ENCODE results near the gene ZNF644.

Gene ZNF644

GRCh38 chr1:91014475-91014874, 7.4 kb downstream of the ZNF644 start:
- no peak overlapping the region for H3K4me3 ChIP-seq (replicated peaks in 1 of 2; ENCODE audit: low read depth in 2 of 2, low read length in 2 of 2)
- TF ChIP-seq, protein P1, sequence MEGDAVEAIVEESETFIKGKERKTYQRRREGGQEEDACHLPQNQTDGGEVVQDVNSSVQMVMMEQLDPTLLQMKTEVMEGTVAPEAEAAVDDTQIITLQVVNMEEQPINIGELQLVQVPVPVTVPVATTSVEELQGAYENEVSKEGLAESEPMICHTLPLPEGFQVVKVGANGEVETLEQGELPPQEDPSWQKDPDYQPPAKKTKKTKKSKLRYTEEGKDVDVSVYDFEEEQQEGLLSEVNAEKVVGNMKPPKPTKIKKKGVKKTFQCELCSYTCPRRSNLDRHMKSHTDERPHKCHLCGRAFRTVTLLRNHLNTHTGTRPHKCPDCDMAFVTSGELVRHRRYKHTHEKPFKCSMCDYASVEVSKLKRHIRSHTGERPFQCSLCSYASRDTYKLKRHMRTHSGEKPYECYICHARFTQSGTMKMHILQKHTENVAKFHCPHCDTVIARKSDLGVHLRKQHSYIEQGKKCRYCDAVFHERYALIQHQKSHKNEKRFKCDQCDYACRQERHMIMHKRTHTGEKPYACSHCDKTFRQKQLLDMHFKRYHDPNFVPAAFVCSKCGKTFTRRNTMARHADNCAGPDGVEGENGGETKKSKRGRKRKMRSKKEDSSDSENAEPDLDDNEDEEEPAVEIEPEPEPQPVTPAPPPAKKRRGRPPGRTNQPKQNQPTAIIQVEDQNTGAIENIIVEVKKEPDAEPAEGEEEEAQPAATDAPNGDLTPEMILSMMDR (IDR thresholded peaks at IDR 0.05; ENCODE audit: low read depth, low read length) = no peak
- DNase-seq (ENCODE audit: low read depth in 2 of 2) = peak in 1 of 2 donors; percentile 18

DNA sequence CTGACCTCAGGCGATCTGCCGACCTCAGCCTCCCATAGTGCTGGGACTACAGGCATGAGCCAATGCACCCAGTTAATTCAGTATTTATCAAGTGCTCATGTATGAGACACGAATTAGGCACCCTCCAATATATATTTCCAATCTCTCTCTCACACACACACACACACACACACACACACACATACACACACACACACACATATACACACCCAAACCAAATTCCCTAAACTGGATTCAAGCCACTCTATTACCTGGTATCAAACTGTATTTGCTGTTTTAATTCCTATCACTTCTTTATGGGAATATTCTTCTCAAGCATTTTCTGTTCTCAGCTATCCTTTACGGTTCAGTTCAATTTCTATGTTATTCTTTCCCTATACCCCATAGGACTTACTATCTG, 8.5 kb downstream of the ZNF644 start:
- DNase-seq (ENCODE audit: low read depth in 2 of 2) = no peak
- no peak overlapping the region for H3K4me3 ChIP-seq (replicated peaks in 1 of 2; ENCODE audit: low read depth in 2 of 2, low read length in 2 of 2)
- TF ChIP-seq, protein P1 (IDR thresholded peaks at IDR 0.05; ENCODE audit: low read depth, low read length) = no peak

GRCh38 chr1:91012196-91012595, 9.6 kb downstream of the ZNF644 start:
- TF ChIP-seq, protein P1 (IDR thresholded peaks at IDR 0.05; ENCODE audit: low read depth, low read length) = no peak
- no peak overlapping the region for H3K4me3 ChIP-seq (replicated peaks in 1 of 2; ENCODE audit: low read depth in 2 of 2, low read length in 2 of 2)
- no peak for DNase-seq (ENCODE audit: low read depth in 2 of 2)

DNA sequence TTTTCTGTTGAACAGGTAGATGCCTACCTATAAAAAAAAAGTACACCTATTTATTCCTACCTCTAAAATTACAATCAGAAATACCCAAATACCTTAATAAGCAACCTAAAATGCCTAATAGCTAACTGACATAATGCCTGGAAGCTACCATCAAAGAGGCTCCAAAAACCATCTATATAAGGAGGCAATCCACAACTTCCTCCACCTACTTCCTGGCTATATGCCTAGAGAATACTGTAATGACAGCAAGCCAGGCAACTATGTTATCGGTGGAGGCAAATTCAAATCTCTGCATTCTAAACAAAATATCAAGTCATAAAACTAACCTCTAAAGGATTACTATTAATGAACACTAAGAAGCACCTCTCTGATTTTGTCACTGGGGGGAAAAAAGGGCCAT, 10.1 kb downstream of the ZNF644 start:
- DNase-seq (ENCODE audit: low read depth in 2 of 2) = peak; percentile 67 to 78
- H3K4me3 ChIP-seq (replicated peaks in 1 of 2; ENCODE audit: low read depth in 2 of 2, low read length in 2 of 2) = no peak overlapping the region
- TF ChIP-seq, protein P1 (IDR thresholded peaks at IDR 0.05; ENCODE audit: low read depth, low read length) = no peak

DNA sequence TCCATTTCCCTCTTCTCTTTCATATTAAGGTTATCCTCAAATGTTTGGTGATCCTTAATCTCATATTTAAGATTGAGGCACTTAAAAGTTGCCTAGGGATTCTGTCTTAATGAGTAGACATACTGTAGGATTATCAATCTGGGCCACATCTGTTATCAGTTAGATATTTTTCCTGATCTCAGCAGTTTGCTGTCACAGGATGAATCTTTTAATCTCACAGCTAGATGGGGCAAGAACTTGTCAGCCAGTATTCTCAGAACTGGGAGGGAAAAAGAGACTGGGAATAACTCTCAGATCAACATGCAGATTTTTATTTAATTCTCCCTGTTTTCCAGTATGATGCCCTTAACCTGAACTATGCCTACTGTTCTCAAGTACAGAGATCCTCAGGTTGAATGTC, 14.0 kb downstream of the ZNF644 start:
- DNase-seq (ENCODE audit: low read depth in 2 of 2) = no peak
- TF ChIP-seq, protein P1 (IDR thresholded peaks at IDR 0.05; ENCODE audit: low read depth, low read length) = no peak
- no peak overlapping the region for H3K4me3 ChIP-seq (replicated peaks in 1 of 2; ENCODE audit: low read depth in 2 of 2, low read length in 2 of 2)

DNA sequence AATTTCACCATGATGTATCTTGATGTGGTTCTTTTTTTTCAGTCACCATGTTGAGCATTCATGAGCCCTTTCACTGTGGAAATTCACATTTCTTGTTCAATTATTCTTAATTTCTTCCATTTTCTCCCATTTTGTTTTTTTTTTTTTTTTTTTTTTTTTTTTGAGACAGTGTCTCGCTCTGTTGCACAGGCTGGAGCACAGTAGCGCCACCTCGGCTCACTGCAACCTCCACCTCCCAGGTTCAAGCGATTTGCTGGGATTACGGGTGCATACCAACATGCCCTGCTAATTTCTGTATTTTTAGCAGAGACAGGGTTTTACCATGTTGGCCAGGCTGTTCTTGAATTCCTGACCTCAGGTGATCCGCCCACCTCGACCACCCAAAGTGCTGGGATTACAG, 14.7 kb downstream of the ZNF644 start:
- no peak for DNase-seq (ENCODE audit: low read depth in 2 of 2)
- H3K4me3 ChIP-seq (replicated peaks in 1 of 2; ENCODE audit: low read depth in 2 of 2, low read length in 2 of 2) = no peak overlapping the region
- TF ChIP-seq, protein P1 (IDR thresholded peaks at IDR 0.05; ENCODE audit: low read depth, low read length) = no peak

All from cardiac fibroblast (primary cell).